ENCODE measurements around the gene RYR2. TPM values are rescaled to one million over a fixed set of nuclear protein-coding genes. Genes with fewer than 3 reads are reported as not detected.
A peak's percentile ranks its signal among the peaks of the same experiment; 100 is the strongest.

RYR2 gene
- total RNA-seq, 4 donors from 2014 or later = 0.88 to 8.4 (median 5.5) TPM

- H3K4me3 ChIP-seq = no peak overlapping the region
- intact Hi-C loops (cut with DNase I; ENCODE audit: low total_unique reads) = no loop called here
- H3K4me1 ChIP-seq = no peaks in the 10 kb centered on the region
- no peak overlapping the region for H3K27ac ChIP-seq
- no peak for DNase-seq
- H3K27me3 ChIP-seq = no peaks in the 10 kb centered on the region
- TF ChIP-seq POLR2A (IDR thresholded peaks at IDR 0.05) (no peak), CTCF (IDR thresholded peaks at IDR 0.05) (no peak)
- no peaks in the 10 kb centered on the region for H3K9me3 ChIP-seq
- H3K36me3 ChIP-seq = no peaks in the 10 kb centered on the region
Observed at GRCh38 chr1:237007147-237007881, 34.7 kb upstream of the RYR2 start.

- Histone ChIP-seq H3K27me3 (no peaks in the 10 kb centered on the region), H3K4me1 (no peaks in the 10 kb centered on the region), H3K27ac (no peak overlapping the region), H3K4me3 (no peak overlapping the region), H3K36me3 (no peaks in the 10 kb centered on the region), H3K9me3 (no peaks in the 10 kb centered on the region)
- intact Hi-C loops (cut with DNase I; ENCODE audit: low total_unique reads) = no loop called here
- no peak for TF ChIP-seq CTCF (IDR thresholded peaks at IDR 0.05)
- TF ChIP-seq POLR2A (IDR thresholded peaks at IDR 0.05) = no peak
- no peak for DNase-seq
Observed at GRCh38 chr1:237009611-237010010, 32.4 kb upstream of the RYR2 start.

GRCh38 chr1:237011432-237011831, 30.6 kb upstream of the RYR2 start:
- Histone ChIP-seq H3K4me1 (no peaks in the 10 kb centered on the region), H3K27ac (peak overlapping the region in 1 of 2 donors; percentile 30), H3K4me3 (no peak overlapping the region), H3K36me3 (no peaks in the 10 kb centered on the region), H3K27me3 (no peaks in the 10 kb centered on the region), H3K9me3 (no peaks in the 10 kb centered on the region)
- intact Hi-C loops (cut with DNase I; ENCODE audit: low total_unique reads) = no loop called here
- TF ChIP-seq POLR2A (IDR thresholded peaks at IDR 0.05) = no peak
- no peak for TF ChIP-seq CTCF (IDR thresholded peaks at IDR 0.05)
- no peak for DNase-seq

GRCh38 chr1:237012361-237012760, 29.6 kb upstream of the RYR2 start:
- H3K27ac ChIP-seq = no peak overlapping the region
- intact Hi-C loops (cut with DNase I; ENCODE audit: low total_unique reads) = no loop called here
- H3K4me3 ChIP-seq = no peak overlapping the region
- H3K4me1 ChIP-seq = no peaks in the 10 kb centered on the region
- H3K9me3 ChIP-seq = no peaks in the 10 kb centered on the region
- no peak for DNase-seq
- no peak for TF ChIP-seq POLR2A (IDR thresholded peaks at IDR 0.05)
- no peak for TF ChIP-seq CTCF (IDR thresholded peaks at IDR 0.05)
- no peaks in the 10 kb centered on the region for H3K36me3 ChIP-seq
- no peaks in the 10 kb centered on the region for H3K27me3 ChIP-seq

- intact Hi-C loops (cut with DNase I; ENCODE audit: low total_unique reads) = no loop called here
- peak; percentile 49 to 69 for DNase-seq
Observed at GRCh38 chr1:237012788-237013383, 29.1 kb upstream of the RYR2 start.

More at GRCh38 chr1:237012788-237013383, 29.1 kb upstream of the RYR2 start:
- Histone ChIP-seq H3K36me3 (no peaks in the 10 kb centered on the region), H3K4me1 (no peaks in the 10 kb centered on the region), H3K27ac (peak overlapping the region in 1 of 2 donors; percentile 39), H3K4me3 (no peak overlapping the region), H3K27me3 (no peaks in the 10 kb centered on the region), H3K9me3 (no peaks in the 10 kb centered on the region)
- TF ChIP-seq CTCF (IDR thresholded peaks at IDR 0.05) = no peak
- no peak for TF ChIP-seq POLR2A (IDR thresholded peaks at IDR 0.05)
